Effector memory CD4-positive, alpha-beta T cell (primary cell): Measurements from ENCODE around the gene BDKRB1.
"Not testable (repeated sequence)": the region's sequence is repeated elsewhere in the genome, so short reads cannot be mapped to it uniquely, and the experiment has no call there.

Source experiments
- DNase-seq, 3 donors: peaks; one replicate each; pipeline ENCODE4 v3.0.0-alpha.2; 2020
- H3K27ac ChIP-seq: 2 replicates; pipeline ENCODE4 v1.7.0; 2013; ENCODE audit warnings: mild to moderate bottlenecking, low read length, moderate library complexity; ENCODE audit not compliant: insufficient read depth, poor library complexity, severe bottlenecking
- H3K27me3 ChIP-seq: replicated peaks from 2 replicates; pipeline ENCODE4 v1.7.0; 2013; ENCODE audit warnings: mild to moderate bottlenecking, low read length; ENCODE audit not compliant: insufficient read depth, control insufficient read depth, poor library complexity, severe bottlenecking
- H3K36me3 ChIP-seq: 2 replicates; pipeline ENCODE4 v1.7.0; 2013; ENCODE audit warnings: mild to moderate bottlenecking, low read length, moderate library complexity; ENCODE audit not compliant: control insufficient read depth, insufficient read depth
- H3K4me1 ChIP-seq: 2 replicates; pipeline ENCODE4 v1.7.0; 2013; ENCODE audit warnings: low read length, mild to moderate bottlenecking; ENCODE audit not compliant: control insufficient read depth, insufficient read depth, poor library complexity, severe bottlenecking
- H3K4me3 ChIP-seq: 2 replicates; pipeline ENCODE4 v1.7.0; 2013; ENCODE audit warnings: low read length, low read depth, mild to moderate bottlenecking; ENCODE audit not compliant: insufficient read depth, poor library complexity, severe bottlenecking
- H3K9me3 ChIP-seq: 2 replicates; pipeline ENCODE4 v1.7.0; 2013; ENCODE audit warnings: mild to moderate bottlenecking, low read length, moderate library complexity; ENCODE audit not compliant: control insufficient read depth

The BDKRB1 gene

DNA sequence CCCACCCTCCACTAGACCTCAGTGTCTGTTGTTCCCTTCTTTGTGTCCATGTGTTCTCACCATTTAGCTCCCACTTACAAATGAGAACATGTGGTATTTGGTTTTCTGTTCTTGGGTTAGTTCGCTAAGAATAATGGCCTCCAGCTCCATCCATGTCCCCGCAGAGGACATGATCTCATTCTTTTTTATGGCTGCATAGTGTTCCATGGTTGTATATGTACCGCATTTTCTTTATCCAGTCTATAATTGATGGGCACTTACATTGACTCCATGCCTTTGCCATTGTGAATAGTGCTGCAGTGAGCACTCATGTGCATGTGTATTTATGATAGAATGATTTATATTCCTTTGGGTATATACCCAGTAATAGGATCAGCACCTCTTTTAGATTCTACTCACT, 10.9 kb upstream of the BDKRB1 start:
- DNase-seq, H3K4me3 ChIP-seq: not testable (repeated sequence)

GRCh38 chr14:96245710-96246538, 10.1 kb upstream of the BDKRB1 start:
- H3K27ac ChIP-seq = no peak overlapping the region
- DNase-seq = no peak
- no peaks in the 10 kb centered on the region for H3K27me3 ChIP-seq
- H3K4me3 ChIP-seq = no peak overlapping the region
- H3K36me3 ChIP-seq = no peaks in the 10 kb centered on the region
- H3K4me1 ChIP-seq = no peaks in the 10 kb centered on the region
- H3K9me3 ChIP-seq = no peaks in the 10 kb centered on the region

More for the DNA sequence above, 10.9 kb upstream of the BDKRB1 start:
- H3K4me1 ChIP-seq, H3K27me3 ChIP-seq, H3K27ac ChIP-seq, H3K36me3 ChIP-seq, H3K9me3 ChIP-seq: not testable (repeated sequence)

DNA sequence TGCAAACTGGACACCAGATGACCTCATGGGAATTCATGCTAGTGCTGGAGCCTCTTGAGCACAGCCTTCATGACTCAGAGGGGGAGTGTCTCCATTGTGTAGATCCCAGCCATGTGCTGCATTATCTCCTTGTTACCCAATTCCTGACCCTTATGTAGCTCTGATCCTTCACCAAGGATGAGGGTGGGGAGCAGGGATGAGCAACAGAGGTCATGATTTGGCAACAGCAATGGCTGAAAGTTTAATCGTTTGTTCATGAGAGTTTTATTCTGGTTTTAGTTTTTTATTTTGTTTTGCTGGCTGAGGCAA, 9.5 kb upstream of the BDKRB1 start:
- Histone ChIP-seq H3K9me3 (no peaks in the 10 kb centered on the region), H3K27ac (no peak overlapping the region)
- no peak for DNase-seq

DNA sequence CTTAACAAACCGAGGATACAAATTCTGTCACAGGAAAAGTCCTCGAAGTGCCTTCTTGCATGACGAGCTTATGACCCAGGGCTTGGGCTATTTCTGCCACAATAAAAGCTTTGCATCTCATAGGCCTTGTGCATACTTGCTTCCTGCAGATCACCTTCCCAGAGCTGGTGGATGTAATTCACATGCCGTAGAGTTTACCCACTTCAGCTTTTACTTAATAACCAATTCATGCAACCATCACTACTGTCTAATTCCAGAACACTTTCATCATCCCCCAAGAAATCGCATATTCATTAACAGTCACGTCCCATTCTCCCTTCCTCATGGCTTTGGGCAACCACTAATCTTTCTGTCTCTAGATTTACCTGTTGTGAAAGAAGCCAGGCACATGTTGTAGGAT, 9.0 kb upstream of the BDKRB1 start:
- H3K27me3 ChIP-seq = no peaks in the 10 kb centered on the region
- no peak for DNase-seq
- no peaks in the 10 kb centered on the region for H3K9me3 ChIP-seq
- no peaks in the 10 kb centered on the region for H3K4me1 ChIP-seq
- no peak overlapping the region for H3K4me3 ChIP-seq
- no peak overlapping the region for H3K27ac ChIP-seq
- no peaks in the 10 kb centered on the region for H3K36me3 ChIP-seq

More for the DNA sequence above, 9.5 kb upstream of the BDKRB1 start:
- no peaks in the 10 kb centered on the region for H3K27me3 ChIP-seq
- H3K36me3 ChIP-seq = no peaks in the 10 kb centered on the region
- no peak overlapping the region for H3K4me3 ChIP-seq
- no peaks in the 10 kb centered on the region for H3K4me1 ChIP-seq

- H3K4me1 ChIP-seq = no peaks in the 10 kb centered on the region
- H3K27ac ChIP-seq = no peak overlapping the region
- H3K36me3 ChIP-seq = no peaks in the 10 kb centered on the region
- H3K4me3 ChIP-seq = no peak overlapping the region
- H3K27me3 ChIP-seq = no peaks in the 10 kb centered on the region
- DNase-seq = no peak
- H3K9me3 ChIP-seq = no peaks in the 10 kb centered on the region
These were observed 7.0 kb upstream of the BDKRB1 start for GRCh38 chr14:96249029-96249428.

- Histone ChIP-seq H3K4me1 (no peaks in the 10 kb centered on the region), H3K4me3 (no peak overlapping the region), H3K36me3 (no peaks in the 10 kb centered on the region), H3K27me3 (no peaks in the 10 kb centered on the region), H3K27ac (no peak overlapping the region), H3K9me3 (no peaks in the 10 kb centered on the region)
- DNase-seq = no peak
These were observed 5.5 kb upstream of the BDKRB1 start for GRCh38 chr14:96250485-96250884.

GRCh38 chr14:96251656-96252155, 4.3 kb upstream of the BDKRB1 start:
- no peak for DNase-seq
- H3K27me3 ChIP-seq = no peaks in the 10 kb centered on the region
- H3K4me3 ChIP-seq = no peak overlapping the region
- H3K27ac ChIP-seq = no peak overlapping the region
- H3K36me3 ChIP-seq = no peaks in the 10 kb centered on the region
- H3K9me3 ChIP-seq = no peaks in the 10 kb centered on the region
- no peaks in the 10 kb centered on the region for H3K4me1 ChIP-seq

GRCh38 chr14:96252323-96252998, 3.5 kb upstream of the BDKRB1 start:
- H3K9me3 ChIP-seq = no peaks in the 10 kb centered on the region
- H3K4me3 ChIP-seq = no peak overlapping the region
- H3K27me3 ChIP-seq = no peaks in the 10 kb centered on the region
- no peak for DNase-seq
- H3K4me1 ChIP-seq = no peaks in the 10 kb centered on the region
- no peaks in the 10 kb centered on the region for H3K36me3 ChIP-seq
- no peak overlapping the region for H3K27ac ChIP-seq

- H3K4me1 ChIP-seq = no peaks in the 10 kb centered on the region
- DNase-seq = no peak
- H3K36me3 ChIP-seq = no peaks in the 10 kb centered on the region
- H3K27me3 ChIP-seq = no peaks in the 10 kb centered on the region
- H3K4me3 ChIP-seq = no peak overlapping the region
- no peaks in the 10 kb centered on the region for H3K9me3 ChIP-seq
- no peak overlapping the region for H3K27ac ChIP-seq
These were observed 2.9 kb upstream of the BDKRB1 start for GRCh38 chr14:96252999-96253539.

DNA sequence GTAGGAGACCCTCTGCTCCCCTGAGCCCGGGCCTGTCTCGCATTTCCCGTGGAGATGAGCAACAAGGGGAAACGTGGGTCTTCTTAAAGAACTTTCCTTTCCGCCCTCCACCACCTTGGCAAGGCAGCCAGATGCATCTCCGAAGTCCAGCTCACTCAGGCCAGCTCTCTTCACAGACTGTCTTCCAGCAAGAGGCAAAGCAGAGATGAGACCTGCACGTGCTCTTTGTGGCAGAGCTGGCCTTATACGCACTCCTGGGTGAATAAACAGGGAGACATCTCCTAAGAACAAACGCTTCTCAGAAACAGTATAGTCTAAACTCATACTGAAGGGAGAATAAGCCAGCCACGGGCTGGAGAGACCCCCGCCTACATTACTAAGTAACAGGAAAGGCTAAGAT, 1.3 kb upstream of the BDKRB1 start:
- Histone ChIP-seq H3K27ac (no peak overlapping the region), H3K36me3 (no peaks in the 10 kb centered on the region), H3K27me3 (no peaks in the 10 kb centered on the region), H3K9me3 (no peaks in the 10 kb centered on the region), H3K4me3 (no peak overlapping the region), H3K4me1 (no peaks in the 10 kb centered on the region)
- no peak for DNase-seq
